Epidermal melanocyte (primary cell): Measurements from ENCODE around the gene OAS3.
"Not testable (repeated sequence)": the region's sequence is repeated elsewhere in the genome, so short reads cannot be mapped to it uniquely, and the experiment has no call there.

ENCODE experiments used
- DNase-seq: peaks from one replicate; pipeline ENCODE4 v3.0.0; 2011; ENCODE audit warnings: low spot score; ENCODE audit not compliant: insufficient read length

OAS3 gene

DNA sequence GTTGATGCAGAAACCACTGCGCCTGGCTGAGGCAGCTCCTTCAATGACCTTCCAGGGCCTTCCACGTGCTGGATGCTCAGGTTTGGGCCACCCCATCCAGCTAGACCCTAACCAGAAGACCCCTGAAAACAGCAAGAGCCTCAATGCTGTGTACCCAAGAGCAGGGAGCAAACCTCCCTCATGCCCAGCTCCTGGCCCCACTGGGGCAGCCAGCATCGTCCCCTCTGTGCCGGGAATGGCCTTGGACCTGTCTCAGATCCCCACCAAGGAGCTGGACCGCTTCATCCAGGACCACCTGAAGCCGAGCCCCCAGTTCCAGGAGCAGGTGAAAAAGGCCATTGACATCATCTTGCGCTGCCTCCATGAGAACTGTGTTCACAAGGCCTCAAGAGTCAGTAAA lies 10.5 kb downstream of the OAS3 start:
- no peak for DNase-seq

DNA sequence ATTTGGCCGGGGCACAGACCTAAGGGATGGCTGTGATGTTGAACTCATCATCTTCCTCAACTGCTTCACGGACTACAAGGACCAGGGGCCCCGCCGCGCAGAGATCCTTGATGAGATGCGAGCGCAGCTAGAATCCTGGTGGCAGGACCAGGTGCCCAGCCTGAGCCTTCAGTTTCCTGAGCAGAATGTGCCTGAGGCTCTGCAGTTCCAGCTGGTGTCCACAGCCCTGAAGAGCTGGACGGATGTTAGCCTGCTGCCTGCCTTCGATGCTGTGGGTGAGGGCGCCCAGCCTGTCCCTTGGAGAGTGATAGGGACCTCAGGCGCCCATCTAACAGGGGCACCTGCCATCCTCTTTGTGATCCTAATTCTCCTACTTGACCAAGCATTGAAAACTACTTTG lies 12.4 kb downstream of the OAS3 start:
- DNase-seq: no peak

DNA sequence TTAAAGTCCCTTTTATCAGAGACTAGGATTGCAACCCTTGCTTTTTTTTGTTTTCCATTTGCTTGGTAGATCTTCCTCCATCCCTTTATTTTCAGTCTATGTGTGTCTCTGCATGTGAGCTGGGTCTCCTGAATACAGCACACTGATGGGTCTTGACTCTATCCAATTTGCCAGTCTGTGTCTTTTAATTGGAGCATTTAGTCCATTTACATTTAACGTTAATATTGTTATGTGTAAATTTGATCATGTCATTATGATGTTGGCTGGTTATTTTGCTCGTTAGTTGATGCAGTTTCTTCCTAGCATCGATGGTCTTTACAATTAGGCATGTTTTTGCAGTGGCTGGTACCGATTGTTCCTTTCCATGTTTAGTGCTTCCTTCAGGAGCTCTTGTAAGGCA lies 18.9 kb downstream of the OAS3 start:
- DNase-seq: not testable (repeated sequence)

DNA sequence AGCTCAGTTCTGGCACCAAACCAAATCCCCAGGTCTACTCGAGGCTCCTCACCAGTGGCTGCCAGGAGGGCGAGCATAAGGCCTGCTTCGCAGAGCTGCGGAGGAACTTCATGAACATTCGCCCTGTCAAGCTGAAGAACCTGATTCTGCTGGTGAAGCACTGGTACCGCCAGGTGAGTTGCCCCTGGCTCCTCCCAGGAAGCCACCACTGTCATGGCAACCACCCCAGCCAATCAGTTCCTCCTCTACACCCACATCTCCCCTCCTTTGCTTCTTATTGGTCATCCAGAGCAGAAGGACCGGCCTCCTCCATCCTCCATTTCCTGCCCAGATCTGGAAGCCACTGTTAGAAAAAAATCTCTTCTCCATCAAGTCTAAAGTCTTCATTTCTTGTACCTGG lies 22.8 kb downstream of the OAS3 start:
- DNase-seq: no peak

DNA sequence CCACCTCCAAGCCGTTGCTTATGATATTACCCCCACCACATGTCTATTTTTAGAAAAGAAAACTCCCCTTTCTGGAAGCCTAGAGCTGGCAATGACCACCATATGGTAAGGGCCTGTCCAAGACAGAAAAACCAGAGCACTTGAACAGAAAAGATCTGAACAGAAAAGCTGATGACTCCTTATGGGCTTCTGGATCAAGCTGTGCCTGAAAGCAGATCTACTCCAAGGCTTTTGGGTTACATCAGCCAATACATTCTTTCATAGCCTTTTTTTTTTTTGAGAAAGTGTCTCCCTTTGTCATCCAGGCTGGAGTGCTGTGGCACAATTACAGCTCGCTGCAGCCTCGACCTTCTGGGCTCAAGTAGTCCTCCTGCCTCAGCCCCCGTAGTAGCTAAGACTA lies 23.3 kb downstream of the OAS3 start:
- DNase-seq: no peak

DNA sequence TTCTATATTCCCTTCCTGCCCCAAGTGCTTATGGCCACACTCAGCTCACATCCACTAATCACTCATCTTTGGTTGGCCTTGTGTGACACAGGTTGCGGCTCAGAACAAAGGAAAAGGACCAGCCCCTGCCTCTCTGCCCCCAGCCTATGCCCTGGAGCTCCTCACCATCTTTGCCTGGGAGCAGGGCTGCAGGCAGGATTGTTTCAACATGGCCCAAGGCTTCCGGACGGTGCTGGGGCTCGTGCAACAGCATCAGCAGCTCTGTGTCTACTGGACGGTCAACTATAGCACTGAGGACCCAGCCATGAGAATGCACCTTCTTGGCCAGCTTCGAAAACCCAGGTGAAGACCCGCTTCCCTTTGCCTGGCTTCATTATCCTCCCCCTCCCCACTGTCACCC lies 24.3 kb downstream of the OAS3 start:
- no peak for DNase-seq

DNA sequence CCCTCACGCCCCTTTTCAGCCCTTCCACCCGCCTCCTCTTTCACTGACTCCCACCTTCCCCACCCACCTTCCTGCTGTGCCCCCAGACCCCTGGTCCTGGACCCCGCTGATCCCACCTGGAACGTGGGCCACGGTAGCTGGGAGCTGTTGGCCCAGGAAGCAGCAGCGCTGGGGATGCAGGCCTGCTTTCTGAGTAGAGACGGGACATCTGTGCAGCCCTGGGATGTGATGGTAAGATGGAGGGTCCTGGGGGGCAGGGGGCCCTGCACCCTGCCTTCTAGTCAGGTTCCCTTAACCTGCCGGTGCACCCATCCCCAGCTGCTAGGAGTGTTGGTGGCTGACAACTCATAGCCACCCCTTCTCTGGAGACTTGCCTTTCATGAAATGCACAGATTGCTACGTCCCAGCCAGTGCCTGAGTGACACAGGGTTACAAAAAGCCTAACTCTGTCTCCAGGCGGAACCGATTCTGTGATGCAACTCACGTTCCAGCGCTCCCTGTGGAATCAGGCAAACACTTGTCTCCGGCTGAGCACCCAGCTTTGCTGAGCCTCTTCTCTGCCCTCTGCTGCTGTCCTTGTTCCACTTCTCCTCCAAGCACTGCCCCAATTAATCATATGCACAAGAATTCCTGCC lies 25.1 kb downstream of the OAS3 start:
- no peak for DNase-seq

DNA sequence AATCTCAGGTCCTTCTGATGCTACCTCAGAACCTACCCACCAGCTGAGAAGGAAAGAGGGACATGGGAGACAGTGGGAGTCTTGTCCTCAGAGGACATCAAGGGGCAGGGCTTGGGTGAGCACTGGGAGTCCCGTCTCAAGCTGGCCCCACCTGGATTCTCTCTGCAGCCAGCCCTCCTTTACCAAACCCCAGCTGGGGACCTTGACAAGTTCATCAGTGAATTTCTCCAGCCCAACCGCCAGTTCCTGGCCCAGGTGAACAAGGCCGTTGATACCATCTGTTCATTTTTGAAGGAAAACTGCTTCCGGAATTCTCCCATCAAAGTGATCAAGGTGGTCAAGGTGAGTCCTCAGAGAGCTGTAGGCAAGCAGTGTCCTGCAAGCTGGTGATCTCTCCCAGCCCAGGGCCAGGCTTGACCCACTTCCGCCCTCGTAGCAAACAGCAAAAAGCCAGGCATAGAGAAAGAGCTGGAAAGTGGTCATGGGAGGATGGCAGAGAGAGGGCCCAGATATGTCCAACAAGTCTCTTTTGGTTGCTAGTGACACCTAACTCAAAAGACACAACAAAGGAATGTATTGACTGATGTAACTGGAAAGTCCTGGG lies 25.9 kb downstream of the OAS3 start:
- no peak for DNase-seq

DNA sequence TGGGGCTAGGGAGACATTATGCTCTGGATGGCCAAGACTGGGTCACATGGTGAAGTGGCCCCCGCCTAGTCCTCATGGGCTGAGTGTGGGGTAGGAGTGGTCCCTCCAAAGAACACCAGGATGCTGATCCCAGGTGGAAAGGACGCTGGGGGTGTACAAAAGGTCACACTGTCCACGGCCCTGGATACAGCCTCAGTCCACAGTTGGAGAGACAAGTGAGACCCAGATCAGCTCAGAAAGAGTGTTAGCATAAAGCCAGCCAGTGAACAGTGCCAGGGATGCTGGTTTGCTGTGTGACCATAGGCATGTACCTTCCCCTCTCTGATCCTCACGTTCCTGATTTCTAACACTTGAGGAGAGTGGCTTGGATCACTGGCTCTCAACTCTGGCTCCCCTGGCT lies 26.6 kb downstream of the OAS3 start:
- no peak for DNase-seq

DNA sequence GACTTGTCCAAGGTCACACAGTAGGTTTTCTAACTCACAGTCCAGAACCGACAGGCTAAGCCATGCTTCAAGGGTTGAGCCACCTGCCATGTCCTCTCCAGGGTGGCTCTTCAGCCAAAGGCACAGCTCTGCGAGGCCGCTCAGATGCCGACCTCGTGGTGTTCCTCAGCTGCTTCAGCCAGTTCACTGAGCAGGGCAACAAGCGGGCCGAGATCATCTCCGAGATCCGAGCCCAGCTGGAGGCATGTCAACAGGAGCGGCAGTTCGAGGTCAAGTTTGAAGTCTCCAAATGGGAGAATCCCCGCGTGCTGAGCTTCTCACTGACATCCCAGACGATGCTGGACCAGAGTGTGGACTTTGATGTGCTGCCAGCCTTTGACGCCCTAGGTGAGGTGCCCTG lies 27.4 kb downstream of the OAS3 start:
- DNase-seq: no peak

DNA sequence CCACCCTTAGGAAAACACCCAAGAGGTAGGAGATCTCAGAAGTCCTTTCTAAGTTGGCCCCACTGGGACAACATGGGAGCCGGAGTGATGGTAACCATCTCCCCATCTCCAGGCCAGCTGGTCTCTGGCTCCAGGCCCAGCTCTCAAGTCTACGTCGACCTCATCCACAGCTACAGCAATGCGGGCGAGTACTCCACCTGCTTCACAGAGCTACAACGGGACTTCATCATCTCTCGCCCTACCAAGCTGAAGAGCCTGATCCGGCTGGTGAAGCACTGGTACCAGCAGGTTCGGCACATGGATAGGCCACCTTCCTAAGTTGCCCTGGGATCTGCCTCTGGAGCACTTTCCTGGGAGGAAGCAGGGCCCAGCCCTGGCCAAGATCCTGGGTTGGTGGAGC lies 29.0 kb downstream of the OAS3 start:
- DNase-seq: no peak

DNA sequence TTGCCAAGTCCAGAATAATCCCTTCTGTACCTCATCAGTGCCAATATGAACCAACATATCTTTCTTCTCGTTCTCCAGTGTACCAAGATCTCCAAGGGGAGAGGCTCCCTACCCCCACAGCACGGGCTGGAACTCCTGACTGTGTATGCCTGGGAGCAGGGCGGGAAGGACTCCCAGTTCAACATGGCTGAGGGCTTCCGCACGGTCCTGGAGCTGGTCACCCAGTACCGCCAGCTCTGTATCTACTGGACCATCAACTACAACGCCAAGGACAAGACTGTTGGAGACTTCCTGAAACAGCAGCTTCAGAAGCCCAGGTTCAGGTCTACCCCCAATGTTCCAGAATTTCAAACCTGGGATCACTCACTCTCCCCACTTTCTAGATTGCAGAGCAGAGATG lies 29.6 kb downstream of the OAS3 start:
- DNase-seq: no peak

DNA sequence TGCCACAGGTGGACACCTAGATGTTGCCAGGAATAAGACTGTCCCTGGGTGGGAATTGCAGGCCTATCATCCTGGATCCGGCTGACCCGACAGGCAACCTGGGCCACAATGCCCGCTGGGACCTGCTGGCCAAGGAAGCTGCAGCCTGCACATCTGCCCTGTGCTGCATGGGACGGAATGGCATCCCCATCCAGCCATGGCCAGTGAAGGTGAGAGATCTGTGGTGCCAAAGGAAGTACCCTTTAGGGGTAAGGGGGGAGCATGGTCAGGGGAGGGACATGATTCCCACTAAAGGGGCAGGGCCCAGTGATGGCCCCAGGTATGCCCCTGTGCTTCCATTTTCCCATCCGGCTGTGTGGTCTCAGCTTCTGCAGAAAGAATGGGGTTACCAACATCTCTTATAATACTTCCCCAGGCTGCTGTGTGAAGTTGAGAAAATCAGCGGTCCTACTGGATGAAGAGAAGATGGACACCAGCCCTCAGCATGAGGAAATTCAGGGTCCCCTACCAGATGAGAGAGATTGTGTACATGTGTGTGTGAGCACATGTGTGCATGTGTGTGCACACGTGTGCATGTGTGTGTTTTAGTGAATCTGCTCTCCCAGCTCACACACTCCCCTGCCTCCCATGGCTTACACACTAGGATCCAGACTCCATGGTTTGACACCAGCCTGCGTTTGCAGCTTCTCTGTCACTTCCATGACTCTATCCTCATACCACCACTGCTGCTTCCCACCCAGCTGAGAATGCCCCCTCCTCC lies 31.5 kb downstream of the OAS3 start:
- no peak for DNase-seq

DNA sequence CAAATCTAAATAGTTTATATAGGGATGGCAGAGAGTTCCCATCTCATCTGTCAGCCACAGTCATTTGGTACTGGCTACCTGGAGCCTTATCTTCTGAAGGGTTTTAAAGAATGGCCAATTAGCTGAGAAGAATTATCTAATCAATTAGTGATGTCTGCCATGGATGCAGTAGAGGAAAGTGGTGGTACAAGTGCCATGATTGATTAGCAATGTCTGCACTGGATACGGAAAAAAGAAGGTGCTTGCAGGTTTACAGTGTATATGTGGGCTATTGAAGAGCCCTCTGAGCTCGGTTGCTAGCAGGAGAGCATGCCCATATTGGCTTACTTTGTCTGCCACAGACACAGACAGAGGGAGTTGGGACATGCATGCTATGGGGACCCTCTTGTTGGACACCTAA lies 32.1 kb downstream of the OAS3 start:
- no peak for DNase-seq

DNA sequence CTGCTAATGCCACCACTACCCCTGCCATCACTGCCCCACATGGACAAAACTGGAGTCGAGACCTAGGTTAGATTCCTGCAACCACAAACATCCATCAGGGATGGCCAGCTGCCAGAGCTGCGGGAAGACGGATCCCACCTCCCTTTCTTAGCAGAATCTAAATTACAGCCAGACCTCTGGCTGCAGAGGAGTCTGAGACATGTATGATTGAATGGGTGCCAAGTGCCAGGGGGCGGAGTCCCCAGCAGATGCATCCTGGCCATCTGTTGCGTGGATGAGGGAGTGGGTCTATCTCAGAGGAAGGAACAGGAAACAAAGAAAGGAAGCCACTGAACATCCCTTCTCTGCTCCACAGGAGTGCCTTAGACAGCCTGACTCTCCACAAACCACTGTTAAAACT lies 33.0 kb downstream of the OAS3 start:
- DNase-seq: no peak

DNA sequence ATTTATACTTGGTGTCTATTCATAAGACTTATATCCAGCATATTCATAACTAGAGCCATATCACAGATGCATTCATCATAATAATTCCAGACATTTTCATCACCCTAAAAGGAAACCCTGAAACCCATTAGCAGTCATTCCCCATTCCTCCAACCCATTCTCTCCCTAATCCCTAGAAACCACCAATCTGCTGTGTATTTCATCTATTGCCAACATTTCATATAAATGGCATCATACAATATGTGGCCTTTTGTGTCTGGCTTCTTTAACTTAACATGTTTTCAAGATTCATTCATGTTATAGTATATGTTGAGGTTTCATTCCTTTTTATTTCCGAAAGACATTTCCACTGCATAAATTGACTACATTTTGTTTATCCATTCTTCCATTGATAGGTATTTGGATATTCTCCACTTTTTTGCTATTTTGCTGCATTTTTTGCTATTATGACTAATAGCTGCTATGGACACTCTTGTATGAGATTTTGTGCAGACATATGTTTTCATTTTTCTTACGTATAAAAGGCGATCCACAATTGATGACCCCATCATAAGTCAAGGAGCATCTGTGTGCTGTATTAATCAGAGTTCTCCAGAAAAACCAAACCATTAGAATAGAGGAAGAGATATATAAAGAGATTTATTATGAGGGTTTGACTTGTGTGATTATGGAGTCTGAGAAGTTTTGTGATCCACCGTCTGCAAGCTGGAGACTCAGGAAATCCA lies 34.9 kb downstream of the OAS3 start:
- DNase-seq: no peak

DNA sequence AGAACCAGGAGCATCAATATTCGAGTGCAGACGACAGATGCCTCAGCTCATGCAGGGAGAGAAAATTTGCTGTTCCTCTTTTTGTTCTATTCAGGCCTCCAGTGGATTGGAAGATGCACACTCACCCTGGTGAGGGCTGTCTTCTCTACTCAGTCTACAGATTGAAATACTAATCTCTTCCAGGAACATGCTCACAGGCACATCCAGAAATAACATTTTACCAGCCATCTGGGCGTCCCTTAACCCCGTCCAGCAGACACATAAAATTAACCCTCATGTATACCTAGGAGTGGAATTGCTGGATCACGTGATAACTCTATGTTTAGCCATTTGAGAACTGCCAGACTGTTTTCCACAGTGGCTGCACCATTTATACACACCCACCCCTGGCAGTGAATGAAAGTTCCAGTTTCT lies 35.6 kb downstream of the OAS3 start:
- DNase-seq: no peak

DNA sequence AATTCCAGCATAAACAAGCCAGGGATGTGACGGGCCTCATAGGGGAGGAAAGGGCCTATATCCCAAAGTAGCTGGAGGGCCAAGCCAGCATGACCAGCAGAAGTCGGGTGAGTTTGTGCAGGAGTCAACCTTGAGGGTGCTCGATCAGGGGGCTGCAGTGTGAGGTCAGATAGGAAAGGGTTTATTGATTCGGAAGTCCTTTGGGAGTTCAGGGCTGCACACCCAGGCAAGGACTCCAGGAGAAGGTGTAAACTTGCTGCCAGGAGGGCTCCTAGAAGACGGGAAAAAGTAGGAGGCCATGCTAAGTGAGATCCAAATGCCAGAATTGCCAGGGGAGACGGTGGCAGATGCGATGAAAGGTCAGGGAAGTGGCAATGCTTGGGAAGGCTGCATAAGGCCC lies 36.6 kb downstream of the OAS3 start:
- no peak for DNase-seq

DNA sequence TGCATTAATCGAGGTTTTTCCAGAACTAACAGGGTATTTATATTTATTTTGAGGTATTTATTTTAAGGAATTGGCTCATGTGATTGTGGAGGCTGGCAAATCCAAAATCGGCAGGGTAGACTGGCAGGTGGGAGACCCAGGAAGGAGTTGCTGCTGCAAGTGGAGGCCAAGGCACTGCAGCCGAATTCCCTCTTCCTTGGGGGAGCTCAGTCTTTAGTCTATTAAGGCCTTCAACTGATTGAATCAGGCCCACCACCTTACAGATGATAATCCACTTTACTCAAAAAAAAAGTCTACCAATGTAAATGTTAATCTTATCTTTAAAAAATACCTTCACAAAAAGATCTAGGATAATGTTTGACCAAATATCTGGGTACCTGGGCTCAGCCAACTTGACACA lies 38.9 kb downstream of the OAS3 start:
- no peak for DNase-seq

DNA sequence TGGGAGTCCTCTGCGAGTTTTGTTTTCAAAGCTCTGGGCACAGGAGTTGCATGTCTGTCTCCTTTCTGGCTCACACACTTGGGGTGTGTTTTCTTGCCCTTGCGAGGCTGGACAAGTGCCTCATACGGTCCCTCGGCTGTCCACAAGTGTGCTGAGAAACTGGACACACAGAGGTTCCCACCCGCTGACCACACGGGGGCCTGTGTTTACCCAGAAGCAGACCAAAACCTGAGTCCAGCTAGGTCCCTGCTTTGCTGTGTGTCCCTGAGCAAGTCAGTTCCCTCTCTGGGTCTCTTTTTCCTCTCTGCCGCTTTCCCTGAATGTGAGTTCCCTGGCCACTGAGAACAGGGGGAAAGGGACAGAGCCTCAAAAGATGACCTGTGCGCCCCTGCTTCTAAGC lies 39.4 kb downstream of the OAS3 start:
- DNase-seq: no peak

DNA sequence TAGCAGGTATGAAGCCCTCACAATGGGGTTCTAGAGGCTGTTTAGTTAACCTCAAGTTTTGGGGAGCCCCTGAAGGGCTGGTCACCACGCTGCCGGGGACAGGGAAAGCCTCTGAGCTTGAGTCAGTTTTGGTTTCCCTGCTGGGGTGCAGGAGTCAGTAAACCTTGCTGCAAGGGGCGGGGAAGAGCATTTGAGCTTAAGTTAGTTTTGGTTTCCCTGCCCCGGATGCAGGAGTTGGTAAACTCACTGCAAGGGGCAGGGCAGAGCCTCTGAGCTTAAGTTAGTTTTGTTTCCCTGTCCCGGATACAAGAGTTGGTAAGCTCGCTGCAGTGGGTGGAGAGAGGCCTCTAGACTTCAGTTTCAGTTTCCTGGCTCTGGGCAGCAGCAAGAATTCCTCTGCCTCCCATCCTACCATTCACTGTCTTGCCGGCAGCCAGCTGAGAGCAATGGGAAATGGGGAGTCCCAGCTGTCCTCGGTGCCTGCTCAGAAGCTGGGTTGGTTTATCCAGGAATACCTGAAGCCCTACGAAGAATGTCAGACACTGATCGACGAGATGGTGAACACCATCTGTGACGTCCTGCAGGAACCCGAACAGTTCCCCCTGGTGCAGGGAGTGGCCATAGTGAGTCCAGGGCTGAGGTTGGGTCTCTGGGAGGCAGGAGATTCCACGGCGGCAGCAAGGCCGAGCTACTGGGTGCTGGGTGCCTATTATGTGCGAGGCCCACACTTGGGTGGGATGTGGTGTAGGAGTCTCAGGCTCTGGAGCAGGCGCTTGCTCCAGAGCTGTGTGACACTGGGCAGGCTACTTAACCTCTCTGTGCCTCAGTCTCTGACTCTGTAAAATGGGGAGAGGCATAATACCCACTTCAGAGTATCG lies 40.1 kb downstream of the OAS3 start, which contains the start of gene OAS2:
Gene OAS2, plus strand, starts transcription at position 357 of the 878 bp plus-strand sequence. Its CDS starts 90 bp downstream, at position 447.
- DNase-seq: peak; percentile 38
